ENCODE results near the gene EGFLAM.

EGFLAM gene

DNA sequence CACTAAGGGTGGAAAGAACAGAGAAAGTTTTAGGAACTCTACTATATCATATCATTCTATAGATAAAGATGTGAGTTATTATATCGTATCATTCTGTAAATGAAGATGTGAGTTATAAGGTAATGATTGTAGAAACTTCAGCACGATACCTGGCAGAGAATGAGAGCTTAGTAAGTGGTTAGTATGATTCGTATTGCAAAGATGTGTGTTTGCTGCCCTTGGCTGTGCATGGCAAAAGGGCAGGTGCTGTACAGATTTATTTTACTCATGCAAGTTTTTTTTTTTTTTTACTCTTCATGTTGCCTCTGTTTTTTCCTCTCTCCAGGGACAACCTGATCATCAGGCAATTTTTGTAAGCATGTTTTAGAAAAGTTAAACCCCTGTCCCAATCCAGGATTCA, 83.3 kb downstream of the EGFLAM start:
- no peak overlapping the region for H3K4me3 ChIP-seq
- DNase-seq (ENCODE audit: low read depth, low spot score), result no peak
- H3K27ac ChIP-seq, result no peak overlapping the region
- H3K9me3 ChIP-seq (ENCODE audit: low read depth, low read length), result no peaks in the 10 kb centered on the region
- TF ChIP-seq FOXP2 (optimal IDR thresholded peaks at IDR 0.05; ENCODE audit: control extremely low read depth, extremely low read length, insufficient read depth) (no peak), POLR2AphosphoS5 (IDR thresholded peaks at IDR 0.05; ENCODE audit: borderline replicate concordance, low read depth, low read length) (no peak), EZH2 (IDR thresholded peaks at IDR 0.05) (no peak)
- H3K36me3 ChIP-seq (ENCODE audit: insufficient read depth, low read length), result no peaks in the 10 kb centered on the region
- no peak overlapping the region for H3K9ac ChIP-seq (ENCODE audit: insufficient read length)

DNA sequence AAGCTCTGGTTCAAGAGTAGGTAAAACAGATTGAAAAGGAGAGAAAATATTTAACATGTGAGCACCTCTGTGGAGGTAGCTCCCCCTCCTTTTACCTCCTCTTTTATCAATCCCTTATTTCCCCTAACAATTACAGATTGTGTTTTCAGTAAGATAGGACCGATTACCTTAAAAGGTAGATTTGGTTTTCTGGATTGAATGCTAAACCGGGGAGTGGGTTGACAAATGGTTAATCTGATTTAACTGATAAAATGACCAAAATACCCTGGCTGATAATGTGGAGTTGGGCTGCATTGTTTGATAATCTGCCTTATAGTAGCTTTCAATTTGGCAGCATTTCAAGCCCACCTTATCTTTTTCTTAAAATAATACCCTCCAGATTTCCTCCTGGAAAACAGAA, 83.9 kb downstream of the EGFLAM start:
- no peak overlapping the region for H3K9ac ChIP-seq (ENCODE audit: insufficient read length)
- DNase-seq (ENCODE audit: low read depth, low spot score), result no peak
- TF ChIP-seq EZH2 (IDR thresholded peaks at IDR 0.05) (no peak), POLR2AphosphoS5 (IDR thresholded peaks at IDR 0.05; ENCODE audit: borderline replicate concordance, low read depth, low read length) (no peak), FOXP2 (optimal IDR thresholded peaks at IDR 0.05; ENCODE audit: control extremely low read depth, extremely low read length, insufficient read depth) (no peak)
- H3K4me3 ChIP-seq, result no peak overlapping the region
- no peak overlapping the region for H3K27ac ChIP-seq
- H3K36me3 ChIP-seq (ENCODE audit: insufficient read depth, low read length), result no peaks in the 10 kb centered on the region
- no peaks in the 10 kb centered on the region for H3K9me3 ChIP-seq (ENCODE audit: low read depth, low read length)

DNA sequence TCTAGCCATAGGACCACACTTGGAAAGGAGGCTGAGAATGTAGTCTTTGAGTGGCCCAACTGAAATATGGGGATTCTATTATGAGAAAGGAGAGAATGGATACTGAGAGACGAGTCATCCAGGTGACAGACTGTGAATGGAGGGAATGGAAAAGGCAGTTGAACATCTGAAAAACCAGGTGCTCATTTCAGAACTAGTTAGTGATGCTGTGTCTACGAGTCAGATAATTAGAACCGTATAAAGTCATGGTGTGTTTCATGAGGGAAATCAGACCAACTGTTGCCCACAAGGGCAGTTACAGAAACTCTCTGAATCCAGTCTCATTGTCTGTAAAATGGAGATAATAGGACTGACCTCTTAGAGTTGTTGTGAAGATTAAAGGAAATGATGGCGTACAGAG, 86.5 kb downstream of the EGFLAM start:
- TF ChIP-seq FOXP2 (optimal IDR thresholded peaks at IDR 0.05; ENCODE audit: control extremely low read depth, extremely low read length, insufficient read depth) (no peak), EZH2 (IDR thresholded peaks at IDR 0.05) (no peak), POLR2AphosphoS5 (IDR thresholded peaks at IDR 0.05; ENCODE audit: borderline replicate concordance, low read depth, low read length) (no peak)
- Histone ChIP-seq H3K9me3 (ENCODE audit: low read depth, low read length) (no peaks in the 10 kb centered on the region), H3K9ac (ENCODE audit: insufficient read length) (no peak overlapping the region), H3K36me3 (ENCODE audit: insufficient read depth, low read length) (no peaks in the 10 kb centered on the region), H3K27ac (no peak overlapping the region), H3K4me3 (no peak overlapping the region)
- DNase-seq (ENCODE audit: low read depth, low spot score), result no peak

DNA sequence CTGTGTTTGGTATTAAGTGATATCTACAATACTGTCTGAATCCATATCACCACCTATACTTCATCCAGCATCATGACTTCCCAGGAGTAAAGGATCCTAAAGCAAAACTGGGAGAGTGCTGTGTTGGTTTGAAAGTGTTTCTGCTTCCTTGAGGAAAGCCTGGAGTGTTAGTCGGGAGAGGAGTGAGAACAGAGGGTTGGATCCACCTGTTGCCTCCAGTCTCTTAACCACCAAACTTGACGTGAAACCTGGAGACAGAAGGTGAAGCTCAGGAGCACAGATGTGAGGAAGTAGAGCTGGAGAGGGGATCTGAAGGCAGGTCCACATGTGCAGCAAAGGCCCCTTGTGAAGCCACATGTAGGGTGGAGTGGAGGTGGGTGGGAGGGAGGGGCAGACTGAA, 88.2 kb downstream of the EGFLAM start:
- Histone ChIP-seq H3K27ac (no peak overlapping the region), H3K4me3 (no peak overlapping the region), H3K9me3 (ENCODE audit: low read depth, low read length) (no peaks in the 10 kb centered on the region), H3K9ac (ENCODE audit: insufficient read length) (no peak overlapping the region), H3K36me3 (ENCODE audit: insufficient read depth, low read length) (no peaks in the 10 kb centered on the region)
- no peak for TF ChIP-seq FOXP2 (optimal IDR thresholded peaks at IDR 0.05; ENCODE audit: control extremely low read depth, extremely low read length, insufficient read depth)
- TF ChIP-seq POLR2AphosphoS5 (IDR thresholded peaks at IDR 0.05; ENCODE audit: borderline replicate concordance, low read depth, low read length), result no peak
- no peak for TF ChIP-seq EZH2 (IDR thresholded peaks at IDR 0.05)
- DNase-seq (ENCODE audit: low read depth, low spot score), result no peak

DNA sequence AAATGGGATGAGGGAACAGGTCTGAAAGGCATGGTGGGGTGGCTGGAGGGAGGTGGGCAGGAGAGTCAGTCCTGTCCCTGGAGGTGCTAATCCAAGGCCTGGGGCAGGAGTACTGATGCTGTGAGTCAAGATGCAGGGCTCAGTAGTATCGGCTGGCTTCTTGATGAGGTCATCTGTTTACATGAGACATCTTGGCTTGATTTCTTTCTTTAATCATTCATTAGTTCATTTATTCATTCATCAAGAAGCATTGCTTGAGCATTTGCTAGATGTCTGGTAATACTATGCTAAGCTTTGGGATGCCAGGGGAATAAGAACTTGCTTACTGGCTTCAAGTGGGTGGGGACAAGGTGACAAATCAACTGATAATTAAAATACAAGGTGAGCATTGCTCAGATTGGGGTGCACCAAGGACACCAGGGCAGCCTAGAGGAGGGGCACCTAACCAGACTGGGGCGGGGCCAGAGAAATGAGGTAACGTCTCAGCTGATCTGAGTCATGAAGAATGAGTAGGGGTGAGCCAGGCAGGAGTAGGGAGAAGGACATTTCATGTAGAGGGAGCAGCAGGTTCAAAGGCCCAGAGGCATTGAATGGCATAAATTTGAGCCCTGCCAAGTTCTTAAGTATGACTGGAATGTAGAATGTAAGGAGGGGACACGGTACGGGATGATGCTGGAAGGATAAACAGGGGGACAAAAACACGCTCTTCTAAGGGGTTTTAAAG, 88.8 kb downstream of the EGFLAM start:
- Histone ChIP-seq H3K9ac (ENCODE audit: insufficient read length) (no peak overlapping the region), H3K27ac (no peak overlapping the region), H3K4me3 (no peak overlapping the region), H3K9me3 (ENCODE audit: low read depth, low read length) (no peaks in the 10 kb centered on the region), H3K36me3 (ENCODE audit: insufficient read depth, low read length) (no peaks in the 10 kb centered on the region)
- no peak for TF ChIP-seq POLR2AphosphoS5 (IDR thresholded peaks at IDR 0.05; ENCODE audit: borderline replicate concordance, low read depth, low read length)
- TF ChIP-seq EZH2 (IDR thresholded peaks at IDR 0.05), result no peak
- no peak for TF ChIP-seq FOXP2 (optimal IDR thresholded peaks at IDR 0.05; ENCODE audit: control extremely low read depth, extremely low read length, insufficient read depth)
- DNase-seq (ENCODE audit: low read depth, low spot score), result no peak

DNA sequence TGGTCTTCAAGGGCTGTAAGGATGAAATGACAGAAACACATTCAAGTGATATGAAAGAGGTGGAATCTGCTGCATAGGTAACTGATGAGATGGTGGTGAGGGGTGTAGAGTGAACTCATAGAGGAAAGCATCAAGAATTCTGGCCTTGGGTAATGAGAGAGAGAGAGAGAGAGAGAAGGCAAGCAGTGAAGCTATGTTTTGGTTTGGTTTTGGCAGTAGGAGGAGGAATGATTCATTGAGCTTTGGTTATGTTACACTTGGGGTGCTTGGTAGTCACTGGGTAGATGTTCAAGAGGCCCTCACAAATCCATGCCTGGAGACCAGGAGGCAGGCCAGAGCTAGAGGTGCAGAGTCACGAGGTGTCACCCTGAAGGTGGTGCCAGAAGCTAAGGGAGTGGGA, 89.5 kb downstream of the EGFLAM start:
- Histone ChIP-seq H3K4me3 (no peak overlapping the region), H3K27ac (no peak overlapping the region), H3K36me3 (ENCODE audit: insufficient read depth, low read length) (no peaks in the 10 kb centered on the region), H3K9me3 (ENCODE audit: low read depth, low read length) (no peaks in the 10 kb centered on the region), H3K9ac (ENCODE audit: insufficient read length) (no peak overlapping the region)
- TF ChIP-seq POLR2AphosphoS5 (IDR thresholded peaks at IDR 0.05; ENCODE audit: borderline replicate concordance, low read depth, low read length) (no peak), EZH2 (IDR thresholded peaks at IDR 0.05) (no peak), FOXP2 (optimal IDR thresholded peaks at IDR 0.05; ENCODE audit: control extremely low read depth, extremely low read length, insufficient read depth) (no peak)
- no peak for DNase-seq (ENCODE audit: low read depth, low spot score)

DNA sequence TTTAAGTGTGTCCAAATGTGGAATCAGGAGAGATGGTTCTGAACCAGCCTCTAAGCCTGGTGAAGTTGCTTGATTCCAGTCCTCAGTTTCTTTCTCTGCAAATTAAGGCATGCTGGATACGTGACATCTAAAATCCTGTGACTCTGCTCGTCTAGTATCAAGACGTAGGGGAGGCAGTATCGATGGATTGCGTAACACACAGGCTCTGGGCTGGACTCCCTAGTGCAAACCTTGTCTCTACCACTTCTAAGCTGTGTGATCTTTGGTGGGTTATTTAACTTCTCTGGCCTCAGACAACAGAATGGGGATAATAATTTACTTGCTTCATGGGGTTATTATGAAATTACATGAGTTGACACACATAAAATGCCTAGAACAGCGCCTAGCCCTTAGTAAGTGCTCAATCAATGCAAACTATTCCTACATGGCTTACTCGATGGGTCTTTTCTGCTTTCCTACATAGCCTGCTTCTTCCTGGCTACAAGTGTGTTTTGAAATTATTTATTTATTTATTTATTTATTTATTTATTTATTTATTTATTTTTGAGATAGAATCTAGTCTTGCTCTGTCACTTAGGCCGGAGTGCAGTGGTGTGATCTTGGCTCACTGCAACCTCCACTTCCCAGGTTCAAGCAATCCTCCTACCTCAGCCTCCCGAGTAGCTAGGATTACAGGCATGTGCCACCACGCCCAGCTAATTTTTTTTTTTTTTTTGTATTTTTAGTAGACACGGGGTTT, 102.1 kb downstream of the EGFLAM start:
- no peaks in the 10 kb centered on the region for H3K9me3 ChIP-seq (ENCODE audit: low read depth, low read length)
- TF ChIP-seq EZH2 (IDR thresholded peaks at IDR 0.05), result no peak
- no peak for DNase-seq (ENCODE audit: low read depth, low spot score)
- H3K9ac ChIP-seq (ENCODE audit: insufficient read length), result no peak overlapping the region
- no peak overlapping the region for H3K4me3 ChIP-seq
- H3K27ac ChIP-seq, result no peak overlapping the region
- no peaks in the 10 kb centered on the region for H3K36me3 ChIP-seq (ENCODE audit: insufficient read depth, low read length)

DNA sequence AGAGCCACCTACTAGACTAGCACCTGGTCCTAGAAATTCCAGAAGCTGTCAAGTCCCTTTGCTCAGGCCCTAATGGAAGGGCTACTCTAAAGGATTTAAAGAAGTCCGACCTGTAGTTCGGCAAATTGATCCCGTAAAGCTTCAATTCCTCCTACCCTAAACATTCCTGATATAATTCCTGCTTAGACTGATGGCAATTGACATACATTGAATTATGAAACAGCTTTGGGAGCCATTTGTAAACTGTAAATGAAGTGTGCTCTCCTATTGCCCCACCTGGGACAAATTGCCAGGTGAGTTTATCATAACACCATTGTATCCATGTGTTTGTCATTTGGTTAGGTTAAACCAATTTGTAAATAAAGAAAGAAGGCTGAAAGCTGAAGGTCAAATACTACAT, 104.4 kb downstream of the EGFLAM start:
- H3K36me3 ChIP-seq (ENCODE audit: insufficient read depth, low read length), result no peaks in the 10 kb centered on the region
- no peak overlapping the region for H3K9ac ChIP-seq (ENCODE audit: insufficient read length)
- no peak for TF ChIP-seq FOXP2 (optimal IDR thresholded peaks at IDR 0.05; ENCODE audit: control extremely low read depth, extremely low read length, insufficient read depth)
- no peak for TF ChIP-seq POLR2AphosphoS5 (IDR thresholded peaks at IDR 0.05; ENCODE audit: borderline replicate concordance, low read depth, low read length)
- no peak for TF ChIP-seq EZH2 (IDR thresholded peaks at IDR 0.05)

More for the DNA sequence above, 104.4 kb downstream of the EGFLAM start:
- DNase-seq (ENCODE audit: low read depth, low spot score), result no peak
- H3K9me3 ChIP-seq (ENCODE audit: low read depth, low read length), result no peaks in the 10 kb centered on the region
- H3K27ac ChIP-seq, result no peak overlapping the region
- H3K4me3 ChIP-seq, result no peak overlapping the region

All from SK-N-MC (cell line).